ENCODE measurements around the gene PACSIN1. TPM values are rescaled to one million over a fixed set of nuclear protein-coding genes. Genes with fewer than 3 reads are reported as not detected.

Gene PACSIN1
- total RNA-seq, 1 experiment from 2014 or later: 0.26 TPM

GRCh38 chr6:34521463-34522285 is 55.8 kb downstream of the PACSIN1 start:
- Mint-ChIP-seq H3K4me3 (ENCODE audit: low read depth, unreplicated experiment) (no peak overlapping the region), H3K4me1 (ENCODE audit: low read depth, unreplicated experiment) (peaks cover 9% of the 10 kb centered on the region), H3K9me3 (ENCODE audit: low read depth, unreplicated experiment) (no peaks in the 10 kb centered on the region), H3K27ac (ENCODE audit: unreplicated experiment) (no peak overlapping the region), H3K36me3 (ENCODE audit: insufficient read depth, unreplicated experiment) (no peaks in the 10 kb centered on the region), H3K27me3 (ENCODE audit: unreplicated experiment) (peaks cover 51% of the 10 kb centered on the region)
- no peak for DNase-seq
- no peak for TF ChIP-seq CTCF (IDR thresholded peaks at IDR 0.05; ENCODE audit: unreplicated experiment)
- BruUV-seq (replicated peaks): no TSS peak
- intact Hi-C loops (cut with micrococcal nuclease; ENCODE audit: unreplicated experiment): no loop called here
- CTCF ChIA-PET: interaction anchor here (0.7 to 1.8 kb wide), 3 partner anchors 35 to 62 kb away, joined by 3 to 5 read pairs (median 4); partner anchors contain the start of gene SPDEF

- H3K36me3 Mint-ChIP-seq (ENCODE audit: insufficient read depth, unreplicated experiment): no peaks in the 10 kb centered on the region
- no TSS peak for BruUV-seq (replicated peaks)
- intact Hi-C loops (cut with micrococcal nuclease; ENCODE audit: unreplicated experiment): no loop called here
- CTCF ChIA-PET: interaction anchor here (0.7 to 1.3 kb wide), 4 partner anchors 44 to 87 kb away, joined by 3 to 5 read pairs (median 4); no protein-coding TSS in a partner anchor
- peaks cover 9% of the 10 kb centered on the region for H3K4me1 Mint-ChIP-seq (ENCODE audit: low read depth, unreplicated experiment)
- no peak for TF ChIP-seq CTCF (IDR thresholded peaks at IDR 0.05; ENCODE audit: unreplicated experiment)
- H3K9me3 Mint-ChIP-seq (ENCODE audit: low read depth, unreplicated experiment): no peaks in the 10 kb centered on the region
- DNase-seq: peak; percentile 31
- H3K27ac Mint-ChIP-seq (ENCODE audit: unreplicated experiment): no peak overlapping the region
- peaks cover 40% of the 10 kb centered on the region for H3K27me3 Mint-ChIP-seq (ENCODE audit: unreplicated experiment)
- no peak overlapping the region for H3K4me3 Mint-ChIP-seq (ENCODE audit: low read depth, unreplicated experiment)
Observed at GRCh38 chr6:34522761-34523160, 56.9 kb downstream of the PACSIN1 start.

GRCh38 chr6:34523441-34524206 is 57.7 kb downstream of the PACSIN1 start:
- peaks cover 32% of the 10 kb centered on the region for H3K27me3 Mint-ChIP-seq (ENCODE audit: unreplicated experiment)
- BruUV-seq (replicated peaks): no TSS peak
- H3K27ac Mint-ChIP-seq (ENCODE audit: unreplicated experiment): no peak overlapping the region
- intact Hi-C loops (cut with micrococcal nuclease; ENCODE audit: unreplicated experiment): no loop called here
- TF ChIP-seq CTCF (IDR thresholded peaks at IDR 0.05; ENCODE audit: unreplicated experiment): no peak
- no peak overlapping the region for H3K4me3 Mint-ChIP-seq (ENCODE audit: low read depth, unreplicated experiment)
- H3K36me3 Mint-ChIP-seq (ENCODE audit: insufficient read depth, unreplicated experiment): no peaks in the 10 kb centered on the region
- CTCF ChIA-PET: interaction anchor here (0.7 to 1.3 kb wide), 3 partner anchors 10 to 86 kb away, joined by 3 to 5 read pairs (median 3); no protein-coding TSS in a partner anchor
- no peaks in the 10 kb centered on the region for H3K9me3 Mint-ChIP-seq (ENCODE audit: low read depth, unreplicated experiment)
- DNase-seq: no peak
- H3K4me1 Mint-ChIP-seq (ENCODE audit: low read depth, unreplicated experiment): peaks cover 9% of the 10 kb centered on the region

- Mint-ChIP-seq H3K4me1 (ENCODE audit: low read depth, unreplicated experiment) (peaks cover 14% of the 10 kb centered on the region), H3K27ac (ENCODE audit: unreplicated experiment) (no peak overlapping the region), H3K9me3 (ENCODE audit: low read depth, unreplicated experiment) (no peaks in the 10 kb centered on the region), H3K4me3 (ENCODE audit: low read depth, unreplicated experiment) (no peak overlapping the region), H3K36me3 (ENCODE audit: insufficient read depth, unreplicated experiment) (no peaks in the 10 kb centered on the region), H3K27me3 (ENCODE audit: unreplicated experiment) (peaks cover 32% of the 10 kb centered on the region)
- TF ChIP-seq CTCF (IDR thresholded peaks at IDR 0.05; ENCODE audit: unreplicated experiment): no peak
- CTCF ChIA-PET: no interaction called here
- intact Hi-C loops (cut with micrococcal nuclease; ENCODE audit: unreplicated experiment): no loop called here
- no TSS peak for BruUV-seq (replicated peaks)
- DNase-seq: no peak
Observed at GRCh38 chr6:34524499-34524898, 58.6 kb downstream of the PACSIN1 start.

Measured in Calu3 (cell line).